Pulmonary artery endothelial cell (primary cell): Measurements from ENCODE around the gene SEL1L. TPM values are rescaled to one million over a fixed set of nuclear protein-coding genes. Genes with fewer than 3 reads are reported as not detected.
"Not testable (repeated sequence)": the region's sequence is repeated elsewhere in the genome, so short reads cannot be mapped to it uniquely, and the experiment has no call there.

ENCODE experiments used
- DNase-seq: peaks from one replicate; pipeline ENCODE4 v3.0.0-alpha.2; 2011; ENCODE audit warnings: low read depth, low spot score
- total RNA-seq: library from RNA; depleted of rRNA; stranded (reverse); fragments of >200 nt; gene quantifications from 2 replicates; pipeline ENCODE4 v1.2.3, GENCODE V29; 2014

SEL1L gene
- total RNA-seq, 1 donor from 2014 or later = 69.4 TPM

GRCh38 chr14:81474685-81475324, 58.8 kb downstream of the SEL1L start:
- DNase-seq = no peak

GRCh38 chr14:81474148-81474492, 59.5 kb downstream of the SEL1L start:
- DNase-seq = no peak

DNA sequence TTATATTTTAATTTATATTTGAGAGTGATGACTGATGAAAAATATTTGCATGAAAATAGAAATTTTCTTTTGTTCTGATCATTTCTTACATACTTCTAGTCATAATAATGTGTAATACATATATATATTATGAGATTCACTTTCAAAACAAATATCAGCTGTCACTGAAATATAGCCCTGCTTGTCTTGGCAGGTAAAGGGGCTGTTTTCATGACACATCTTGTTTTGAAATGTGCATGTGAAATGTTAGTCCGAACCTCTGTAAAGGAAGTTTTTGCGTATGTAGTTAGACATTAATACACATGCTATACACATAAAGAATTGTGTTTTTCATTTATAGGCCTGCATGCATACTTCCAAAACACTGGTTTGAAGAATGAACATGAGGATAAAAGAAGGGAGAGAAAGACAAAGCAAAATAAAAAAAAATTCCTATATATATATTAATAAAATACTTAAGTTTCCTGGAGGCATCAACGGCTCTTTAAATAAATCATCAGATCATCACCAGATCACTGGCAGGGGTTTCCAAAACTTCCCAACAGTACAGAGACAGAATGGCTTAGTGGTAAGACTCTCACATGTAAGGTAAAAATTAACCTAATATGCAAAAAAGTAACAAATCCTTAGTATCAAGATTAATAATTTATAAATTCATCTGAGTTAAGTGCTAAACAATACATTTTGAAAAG, 60.1 kb downstream of the SEL1L start:
- no peak for DNase-seq

- DNase-seq = no peak
These were observed 61.4 kb downstream of the SEL1L start for GRCh38 chr14:81472096-81472800.

GRCh38 chr14:81471062-81471461, 62.6 kb downstream of the SEL1L start:
- DNase-seq = no peak

DNA sequence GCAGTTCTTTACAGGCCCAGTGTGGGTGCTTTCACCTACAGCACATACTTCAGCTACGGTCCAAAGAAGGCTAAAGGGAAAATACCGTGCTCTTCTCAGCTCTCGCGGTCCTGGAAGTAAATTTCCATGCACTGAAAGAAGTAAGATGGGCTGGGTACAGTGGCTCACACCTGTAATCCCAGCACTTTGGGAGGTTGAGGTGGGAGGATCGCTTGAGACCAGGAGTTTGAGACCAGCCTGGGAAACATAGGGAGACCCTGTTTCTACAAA, 63.2 kb downstream of the SEL1L start:
- DNase-seq = not testable (repeated sequence)

- no peak for DNase-seq
These were observed 66.8 kb downstream of the SEL1L start for GRCh38 chr14:81466854-81467253.

- DNase-seq = no peak
These were observed 68.0 kb downstream of the SEL1L start for GRCh38 chr14:81465507-81466228.

DNA sequence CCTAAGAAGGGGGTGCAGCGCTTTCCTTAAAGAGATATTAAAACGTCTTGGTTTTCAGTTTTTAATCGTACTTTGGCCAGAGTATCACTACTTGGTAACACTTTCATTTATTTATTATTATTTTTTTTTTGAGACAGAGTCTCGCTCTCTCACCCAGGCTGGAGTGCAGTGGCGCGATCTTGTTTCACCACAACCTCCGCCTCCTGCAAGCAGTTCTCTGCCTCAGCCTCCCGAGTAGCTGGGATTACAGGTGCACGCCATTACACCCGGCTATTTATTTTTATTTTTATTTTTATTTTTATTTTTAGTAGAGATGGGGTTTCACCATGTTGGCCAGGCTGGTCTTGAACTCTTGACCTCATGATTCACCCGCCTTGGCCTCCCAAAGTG, 68.7 kb downstream of the SEL1L start:
- not testable (repeated sequence) for DNase-seq

- no peak for DNase-seq
These were observed 69.2 kb downstream of the SEL1L start for GRCh38 chr14:81464253-81465002.

- not testable (repeated sequence) for DNase-seq
These were observed 71.3 kb downstream of the SEL1L start for GRCh38 chr14:81462356-81462755.

GRCh38 chr14:81459912-81460311, 73.7 kb downstream of the SEL1L start:
- no peak for DNase-seq

DNA sequence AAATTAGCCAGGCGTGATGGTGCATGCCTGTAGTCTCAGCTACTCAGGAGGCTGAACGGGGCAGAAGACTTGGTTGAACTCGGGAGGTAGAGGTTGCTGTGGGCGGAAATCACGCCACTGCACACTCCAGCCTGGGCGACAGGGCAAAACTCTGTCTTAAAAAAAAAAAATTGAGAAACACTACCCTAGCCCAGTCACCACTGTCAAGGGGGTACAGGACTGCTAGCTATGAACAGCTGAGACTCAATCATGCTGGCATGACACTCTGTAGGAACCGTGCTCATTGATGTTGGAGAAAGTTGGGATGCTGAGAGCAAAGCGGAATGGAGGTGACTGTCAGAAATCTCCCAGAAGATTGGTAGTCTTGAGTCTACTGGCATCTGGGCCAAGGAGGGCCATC, 75.3 kb downstream of the SEL1L start:
- DNase-seq = no peak

- no peak for DNase-seq
These were observed 78.3 kb downstream of the SEL1L start for GRCh38 chr14:81455390-81455789.

- no peak for DNase-seq
These were observed 79.0 kb downstream of the SEL1L start for GRCh38 chr14:81454572-81455218.

DNA sequence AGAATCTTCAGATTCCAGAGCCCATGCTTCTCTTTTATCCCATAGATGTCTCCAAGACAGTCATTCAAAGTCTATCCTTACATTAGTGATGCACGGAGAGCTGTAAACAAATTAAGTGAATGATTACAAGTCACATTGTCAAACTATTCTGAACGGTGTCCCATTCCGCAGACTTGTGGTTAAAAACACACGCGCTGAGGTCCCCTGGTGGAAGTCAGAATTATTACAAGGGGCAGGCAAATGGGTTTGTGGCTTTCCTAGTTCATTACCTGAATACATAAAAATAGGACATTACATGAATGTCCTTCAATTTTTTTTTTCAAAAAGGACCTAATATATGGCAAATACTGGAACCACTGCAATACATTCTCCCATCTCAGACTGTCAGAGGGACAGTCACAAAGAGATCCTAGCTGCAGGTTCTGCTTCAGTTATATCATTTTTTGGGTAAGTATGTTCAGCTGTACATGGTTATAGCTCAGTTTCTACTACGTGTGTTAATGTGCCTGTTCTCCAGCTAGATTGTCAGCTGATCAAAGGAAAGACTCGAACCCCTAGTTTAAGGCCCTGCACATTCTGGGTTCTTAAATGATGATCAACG, 80.4 kb downstream of the SEL1L start:
- no peak for DNase-seq

- no peak for DNase-seq
These were observed 81.1 kb downstream of the SEL1L start for GRCh38 chr14:81452341-81453133.

DNA sequence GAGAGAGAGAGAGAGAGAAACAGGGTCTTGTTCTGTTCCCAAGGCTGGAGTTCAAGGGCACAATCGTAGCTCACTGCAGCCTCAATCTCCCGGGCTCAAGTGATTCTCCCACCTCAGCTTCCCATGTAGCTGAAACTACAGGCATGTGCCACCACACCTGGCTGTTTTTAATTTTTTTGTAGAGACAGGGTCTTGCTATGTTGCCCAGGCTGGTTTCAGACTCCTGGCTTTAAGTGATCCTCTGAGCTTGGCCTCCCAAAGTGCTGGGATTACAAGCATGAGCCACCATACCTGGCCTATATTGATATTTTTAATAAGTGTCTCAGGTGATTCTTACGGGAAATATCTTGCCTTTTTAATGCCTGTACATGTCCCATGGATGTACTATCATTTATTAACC, 82.7 kb downstream of the SEL1L start:
- DNase-seq = no peak

DNA sequence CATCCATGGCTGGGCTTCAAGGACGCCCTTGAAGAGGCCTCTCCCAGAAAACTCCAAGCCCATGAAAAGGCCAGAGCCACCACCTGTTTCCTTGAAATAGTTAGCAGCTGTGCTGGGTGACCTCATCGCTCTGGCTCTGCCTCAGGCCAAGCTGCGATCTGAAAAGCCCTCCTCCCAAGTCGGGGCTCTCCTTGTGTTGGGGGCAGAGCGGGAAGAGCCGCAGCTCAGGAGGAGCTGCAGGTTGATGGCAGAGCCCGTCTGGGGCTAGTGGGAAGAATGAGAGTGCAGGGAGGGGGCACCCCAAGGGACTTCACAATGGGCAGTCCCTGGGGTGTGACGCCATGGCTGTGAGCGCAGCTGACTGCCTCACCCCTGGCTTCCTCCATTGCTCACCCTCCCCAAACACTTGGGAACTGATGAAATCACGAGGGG, 83.5 kb downstream of the SEL1L start:
- no peak for DNase-seq

DNA sequence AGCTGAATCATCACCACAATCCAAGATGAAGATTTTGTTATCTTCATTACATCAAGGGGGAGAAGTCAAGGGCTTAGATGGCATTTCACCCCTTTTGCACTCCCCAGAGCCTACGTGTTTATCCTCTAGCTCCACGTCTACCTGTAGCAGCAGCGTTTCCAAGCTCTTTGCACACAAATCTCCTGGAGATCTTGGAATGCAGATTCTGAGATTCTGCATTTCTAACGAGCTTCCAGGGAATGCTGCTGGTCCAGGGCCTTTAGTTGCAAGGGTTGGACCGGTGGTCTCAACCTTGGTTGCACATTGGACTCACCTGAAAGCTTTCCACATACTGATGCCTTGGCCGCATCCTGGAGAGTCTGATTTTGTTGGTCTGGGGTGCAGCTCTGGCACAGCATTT, 84.1 kb downstream of the SEL1L start:
- DNase-seq = no peak
